Cardiac fibroblast (primary cell): ENCODE measurements around the gene ITGA1.
"Not testable (repeated sequence)": the region's sequence is repeated elsewhere in the genome, so short reads cannot be mapped to it uniquely, and the experiment has no call there.

Experiments used
- DNase-seq, 2 donors: peaks; one replicate each; pipeline versions ENCODE4 v3.0.0 to v3.0.0-alpha.2; 2010; ENCODE audit warnings: low read depth in 2 of 2
- H3K4me3 ChIP-seq, 2 donors: replicated peaks in 1 of 2; 1 replicate in 1 of 2; 2 replicates in 1 of 2; pipeline ENCODE4 v1.5.1; 2011; ENCODE audit warnings: low read depth in 2 of 2, low read length in 2 of 2, mild to moderate bottlenecking in 2 of 2, moderate library complexity in 1 of 2
- TF ChIP-seq, protein P1 (sequence below): IDR thresholded peaks from one replicate; pipeline ENCODE4 v1.5.1; 2011; ENCODE audit warnings: low read depth, mild to moderate bottlenecking, low read length, inconsistent platforms

The ITGA1 gene

DNA sequence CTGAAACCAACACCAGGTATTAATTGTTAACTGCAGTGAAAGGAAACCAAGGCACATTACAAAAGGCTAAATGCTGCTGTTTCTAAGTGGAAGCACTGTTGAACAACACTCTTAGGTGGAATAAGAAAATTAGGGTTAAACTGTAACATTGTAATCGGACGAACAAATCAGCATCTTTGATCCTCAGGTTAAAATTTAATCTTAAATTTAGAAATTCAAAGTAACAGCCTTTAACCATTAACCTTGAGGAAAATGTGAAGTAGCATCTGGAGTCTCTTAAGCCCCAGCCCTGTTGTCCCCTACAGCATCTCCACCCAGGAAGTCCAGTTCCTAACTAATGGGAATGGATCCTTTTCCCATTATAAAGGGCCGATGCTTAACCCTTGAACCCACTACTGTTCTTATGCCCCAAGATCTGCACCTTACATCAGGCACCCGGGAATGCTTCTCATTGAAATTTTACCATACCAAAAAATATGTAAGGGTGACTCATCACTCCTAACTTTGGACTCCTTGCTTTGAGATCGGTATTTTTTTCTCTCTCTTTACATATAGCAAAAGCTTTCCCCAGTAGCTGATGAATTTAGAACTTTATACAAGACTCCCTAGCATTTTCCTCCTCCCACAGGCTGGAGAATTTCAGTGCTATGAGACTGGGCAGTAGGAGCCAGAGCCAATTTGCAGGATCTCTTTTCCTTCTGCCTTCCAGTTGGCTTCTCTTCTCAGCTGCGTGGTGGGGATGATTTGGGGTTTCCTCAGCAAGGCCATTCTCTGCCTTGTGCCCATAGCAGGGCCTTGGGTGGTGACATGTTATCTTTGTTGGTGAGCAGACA is 169.4 kb downstream of the ITGA1 start:
- DNase-seq = peak in 1 of 2 donors; percentile 33
- H3K4me3 ChIP-seq = no peak overlapping the region
- TF ChIP-seq, protein P1, sequence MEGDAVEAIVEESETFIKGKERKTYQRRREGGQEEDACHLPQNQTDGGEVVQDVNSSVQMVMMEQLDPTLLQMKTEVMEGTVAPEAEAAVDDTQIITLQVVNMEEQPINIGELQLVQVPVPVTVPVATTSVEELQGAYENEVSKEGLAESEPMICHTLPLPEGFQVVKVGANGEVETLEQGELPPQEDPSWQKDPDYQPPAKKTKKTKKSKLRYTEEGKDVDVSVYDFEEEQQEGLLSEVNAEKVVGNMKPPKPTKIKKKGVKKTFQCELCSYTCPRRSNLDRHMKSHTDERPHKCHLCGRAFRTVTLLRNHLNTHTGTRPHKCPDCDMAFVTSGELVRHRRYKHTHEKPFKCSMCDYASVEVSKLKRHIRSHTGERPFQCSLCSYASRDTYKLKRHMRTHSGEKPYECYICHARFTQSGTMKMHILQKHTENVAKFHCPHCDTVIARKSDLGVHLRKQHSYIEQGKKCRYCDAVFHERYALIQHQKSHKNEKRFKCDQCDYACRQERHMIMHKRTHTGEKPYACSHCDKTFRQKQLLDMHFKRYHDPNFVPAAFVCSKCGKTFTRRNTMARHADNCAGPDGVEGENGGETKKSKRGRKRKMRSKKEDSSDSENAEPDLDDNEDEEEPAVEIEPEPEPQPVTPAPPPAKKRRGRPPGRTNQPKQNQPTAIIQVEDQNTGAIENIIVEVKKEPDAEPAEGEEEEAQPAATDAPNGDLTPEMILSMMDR = no peak

DNA sequence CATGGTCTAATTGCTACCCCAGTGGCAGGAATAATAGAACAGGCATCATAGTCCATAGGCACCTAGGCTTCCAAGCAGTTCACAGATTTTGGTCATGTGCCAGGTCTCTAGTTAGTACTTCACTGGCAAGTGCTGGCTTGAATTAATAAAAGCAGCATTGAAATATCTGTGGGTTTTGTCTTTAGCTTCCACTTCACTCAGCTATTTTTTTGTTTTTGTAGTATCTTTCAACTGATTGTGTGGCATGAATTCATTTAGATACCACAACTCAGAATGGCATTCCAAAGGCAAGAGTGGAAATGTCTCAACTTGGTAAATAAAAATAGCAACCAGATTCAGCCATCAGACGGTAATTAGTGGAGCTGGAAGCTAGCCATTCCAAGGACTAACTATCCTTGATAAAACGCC is 173.6 kb downstream of the ITGA1 start:
- H3K4me3 ChIP-seq = no peak overlapping the region
- peak in 1 of 2 donors; percentile 62 for DNase-seq
- TF ChIP-seq, protein P1 = no peak

DNA sequence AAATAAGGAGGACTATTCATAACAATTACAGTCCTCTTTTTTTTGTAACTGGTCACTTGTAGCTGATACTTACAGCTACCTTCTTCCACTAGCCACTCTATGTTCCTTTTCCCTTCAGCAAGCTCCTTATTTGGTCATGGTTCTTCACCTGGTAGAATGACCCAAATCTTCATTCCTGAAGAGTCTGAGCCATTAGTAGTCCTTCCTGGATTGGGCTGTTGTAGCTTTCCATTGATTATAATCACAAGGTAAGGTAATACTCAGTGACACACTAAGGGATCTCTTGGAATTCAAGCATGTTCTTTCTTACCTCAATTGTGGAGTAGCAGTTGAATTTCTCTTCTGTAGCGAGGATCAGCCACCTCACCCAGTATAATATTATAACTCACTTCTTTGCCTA is 175.9 kb downstream of the ITGA1 start:
- no peak overlapping the region for H3K4me3 ChIP-seq
- DNase-seq = no peak
- TF ChIP-seq, protein P1 = no peak

DNA sequence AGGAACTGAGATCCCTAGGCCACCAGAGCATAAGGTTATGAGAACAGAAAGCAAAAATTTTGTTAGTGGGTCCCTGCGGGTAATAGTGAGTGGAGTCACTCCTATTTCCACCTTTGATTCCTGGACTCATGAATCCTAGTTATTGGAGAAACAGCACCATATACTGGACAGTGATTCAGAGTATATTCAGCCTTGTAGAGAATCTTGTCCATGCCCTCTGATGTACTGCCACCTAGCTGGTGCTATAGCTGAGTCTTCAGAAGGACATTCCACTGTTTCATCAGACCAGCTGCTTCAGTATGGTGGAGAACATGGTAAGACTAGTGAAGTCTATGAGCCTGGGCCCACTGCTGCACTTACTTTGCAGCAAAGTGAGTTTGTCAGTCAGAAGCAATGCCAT is 176.4 kb downstream of the ITGA1 start:
- TF ChIP-seq, protein P1 = no peak
- DNase-seq = no peak
- H3K4me3 ChIP-seq = no peak overlapping the region

DNA sequence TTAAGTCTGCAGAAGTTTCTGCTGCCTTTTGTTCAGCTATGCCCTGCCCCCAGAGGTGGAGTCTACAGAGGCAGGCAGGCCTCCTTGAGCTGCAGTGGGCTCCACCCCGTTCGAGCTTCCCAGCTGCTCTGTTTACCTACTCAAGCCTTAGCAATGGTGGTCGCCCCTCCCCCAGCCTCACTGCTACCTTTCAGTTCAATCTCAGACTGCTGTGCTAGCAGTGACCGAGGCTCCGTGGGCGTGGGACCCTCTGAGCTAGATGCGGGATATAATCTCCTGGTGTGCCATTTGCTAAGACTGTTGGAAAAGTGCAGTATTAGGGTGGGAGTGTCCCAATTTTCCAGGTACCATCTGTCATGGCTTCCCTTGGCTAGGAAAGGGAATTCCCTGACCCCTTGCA is 188.4 kb downstream of the ITGA1 start:
- not testable (repeated sequence) for H3K4me3 ChIP-seq

DNA sequence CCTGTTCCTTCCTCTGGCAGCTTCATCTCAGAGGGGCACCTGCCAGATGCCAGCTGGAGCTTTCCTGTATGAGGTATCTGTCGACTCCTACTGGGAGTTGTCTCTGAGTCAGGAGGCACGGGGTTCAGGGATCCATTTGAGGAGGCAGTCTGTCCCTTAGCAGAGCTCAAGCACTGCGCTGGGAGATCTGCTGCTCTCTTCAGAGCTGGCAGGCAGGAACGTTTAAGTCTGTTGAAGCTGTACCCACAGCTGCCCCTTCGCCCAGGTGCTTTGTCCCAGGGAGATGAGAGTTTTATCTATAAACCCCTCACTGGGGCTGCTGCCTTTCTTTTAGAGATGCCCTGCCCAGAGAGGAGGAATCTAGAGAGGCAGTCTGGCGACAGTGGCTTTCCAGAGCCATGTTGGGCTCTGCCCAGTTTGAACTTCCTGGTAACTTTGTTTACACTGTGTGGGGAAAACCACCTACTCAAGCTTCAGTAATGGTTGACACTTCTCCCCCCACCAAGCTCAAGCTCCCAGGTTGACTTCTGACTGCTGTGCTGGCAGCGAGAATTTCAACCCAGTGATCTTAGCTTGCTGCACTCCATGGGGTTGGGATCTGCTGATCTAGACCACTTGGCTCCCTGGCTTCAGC is 189.7 kb downstream of the ITGA1 start:
- no peak for DNase-seq
- no peak overlapping the region for H3K4me3 ChIP-seq
- TF ChIP-seq, protein P1 = no peak

More for the DNA sequence above, 188.4 kb downstream of the ITGA1 start:
- not testable (repeated sequence) for DNase-seq

DNA sequence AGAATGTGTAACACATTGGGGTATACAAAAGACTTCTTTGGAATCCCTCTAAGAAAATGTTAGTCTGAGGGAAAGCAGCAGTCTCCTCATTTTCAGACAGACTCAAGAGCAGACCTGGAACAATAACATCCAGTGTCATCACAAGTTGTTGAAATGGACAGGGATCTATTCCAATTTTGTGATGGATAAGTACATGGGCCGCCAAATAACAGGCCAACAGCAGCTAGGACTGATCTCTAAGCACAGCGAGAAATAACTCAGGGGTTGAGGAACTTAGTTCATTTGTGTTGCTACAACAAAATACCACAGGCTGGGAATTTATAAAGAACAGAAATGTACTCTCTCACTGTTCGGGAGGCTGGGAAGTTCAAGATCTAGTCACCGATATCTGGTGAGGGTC is 193.8 kb downstream of the ITGA1 start:
- TF ChIP-seq, protein P1 = no peak
- DNase-seq = peak in 1 of 2 donors; percentile 57
- no peak overlapping the region for H3K4me3 ChIP-seq
